Measurements from ENCODE around the gene IFNG-AS1. TPM values are rescaled to one million over a fixed set of nuclear protein-coding genes. Genes with fewer than 3 reads are reported as not detected.

The IFNG-AS1 gene
- total and polyA plus RNA-seq, 12 donors = 0.13 to 1.7 (median 0.46) TPM; not detected in 4

- intact Hi-C loops (cut with DNase I) = no loop called here
- DNase-seq (no peak), ATAC-seq (no peak)
- Histone ChIP-seq H3K36me3 (no peaks in the 10 kb centered on the region), H3K4me3 (no peak overlapping the region), H3K4me1 (no peaks in the 10 kb centered on the region), H3K27me3 (peaks cover 0 to 7% (median 0%) of the 10 kb centered on the region in 7 donors), H3K9me3 (no peaks in the 10 kb centered on the region), H3K27ac (no peak overlapping the region)
- TF ChIP-seq CTCF (IDR thresholded peaks at IDR 0.05) = no peak
These were observed 10.0 kb downstream of the IFNG-AS1 start for GRCh38 chr12:67999244-67999643.

GRCh38 chr12:68001486-68002466 is 12.5 kb downstream of the IFNG-AS1 start:
- no peaks in the 10 kb centered on the region for H3K27me3 ChIP-seq
- TF ChIP-seq CTCF (IDR thresholded peaks at IDR 0.05) = peak in 3 of 9 donors; percentile 12 to 42 (median 20)
- DNase-seq (no peak), ATAC-seq (no peak)
- WGBS, 2 donors = 84 to 88% methylated on average over 11 of the region's 11 CpGs
- no peak overlapping the region for H3K27ac ChIP-seq
- H3K4me1 ChIP-seq = no peaks in the 10 kb centered on the region
- no peak overlapping the region for H3K4me3 ChIP-seq
- no peaks in the 10 kb centered on the region for H3K36me3 ChIP-seq
- no peaks in the 10 kb centered on the region for H3K9me3 ChIP-seq
- intact Hi-C loops (cut with DNase I) = no loop called here

- no peaks in the 10 kb centered on the region for H3K36me3 ChIP-seq
- no peaks in the 10 kb centered on the region for H3K9me3 ChIP-seq
- H3K27me3 ChIP-seq = no peaks in the 10 kb centered on the region
- intact Hi-C loops (cut with DNase I) = no loop called here
- TF ChIP-seq CTCF (IDR thresholded peaks at IDR 0.05) = no peak
- ATAC-seq (no peak), DNase-seq (no peak)
- H3K4me3 ChIP-seq = no peak overlapping the region
- no peaks in the 10 kb centered on the region for H3K4me1 ChIP-seq
- H3K27ac ChIP-seq = no peak overlapping the region
- 94 to 95% methylated on average over 8 of the region's 8 CpGs for WGBS, 2 donors
These were observed 14.5 kb downstream of the IFNG-AS1 start for GRCh38 chr12:68003777-68004176.

GRCh38 chr12:68007033-68007432 is 17.8 kb downstream of the IFNG-AS1 start:
- intact Hi-C loops (cut with DNase I) = no loop called here
- Histone ChIP-seq H3K27ac (no peak overlapping the region), H3K4me3 (no peak overlapping the region), H3K4me1 (no peaks in the 10 kb centered on the region), H3K36me3 (no peaks in the 10 kb centered on the region), H3K9me3 (no peaks in the 10 kb centered on the region), H3K27me3 (no peaks in the 10 kb centered on the region)
- WGBS, 2 donors = 80 to 86% methylated on average over 1 of the region's 1 CpG
- no peak for TF ChIP-seq CTCF (IDR thresholded peaks at IDR 0.05)
- ATAC-seq (no peak), DNase-seq (no peak)

Measured in heart right ventricle (tissue), 16 donors.